HepG2 (cell line): ENCODE measurements around the gene SMARCA5. TPM values are rescaled to one million over a fixed set of nuclear protein-coding genes. Genes with fewer than 3 reads are reported as not detected.

Experiments used
- CBFB ChIP-seq: sonication (generic); formaldehyde crosslinking; IDR thresholded peaks from 2 replicates; pipeline ENCODE4 v1.4.0; 2020; ENCODE audit warnings: missing genetic modification reagents
- KLF11 ChIP-seq: IDR thresholded peaks from 2 replicates; pipeline ENCODE4 v1.6.1; 2016; ENCODE audit warnings: missing compliant biosample characterization
- MIER2 ChIP-seq: IDR thresholded peaks from 2 replicates; pipeline ENCODE4 v1.6.1; 2016; ENCODE audit warnings: missing biosample characterization, missing genetic modification reagents
- PHF20 ChIP-seq: sonication (generic); formaldehyde crosslinking; IDR thresholded peaks from 2 replicates; pipeline ENCODE4 v1.5.0; 2020; ENCODE audit warnings: mild to moderate bottlenecking, missing genetic modification reagents
- ZFP1 ChIP-seq: IDR thresholded peaks from 2 replicates; pipeline ENCODE4 v1.6.1; 2016
- ZNF451 ChIP-seq: sonication (generic); formaldehyde crosslinking; IDR thresholded peaks from 2 replicates; pipeline ENCODE4 v1.5.0; 2020; ENCODE audit warnings: mild to moderate bottlenecking, missing genetic modification reagents
- ZNF766 ChIP-seq: sonication (generic); formaldehyde crosslinking; IDR thresholded peaks from 2 replicates; pipeline ENCODE4 v1.5.0; 2020; ENCODE audit warnings: missing genetic modification reagents, borderline replicate concordance
- ZNF773 ChIP-seq: sonication (generic); formaldehyde crosslinking; IDR thresholded peaks from 2 replicates; pipeline ENCODE4 v1.4.0; 2020; ENCODE audit warnings: missing genetic modification reagents, borderline replicate concordance
- polyA plus RNA-seq, 8 experiments: library from polyadenylated mRNA; depleted of rRNA in 3 of 8; stranded (reverse) in 7 of 8; unstranded in 1 of 8; fragments of >200 nt; fragmentation: Illumina TruSeq in 4 of 8; extraction: Trizol in 4 of 8; gene quantifications; 2 replicates each; pipeline versions ENCODE4 v1.2.1 to v1.2.3, GENCODE V29; 2011 to 2016; ENCODE audit warnings: low read depth in 4 of 8, missing spikeins in 1 of 8, mixed read lengths in 1 of 8; ENCODE audit not compliant: insufficient read depth in 1 of 8
- total RNA-seq, 5 experiments: library from RNA; depleted of rRNA; stranded (reverse); fragments of >200 nt; fragmentation: Illumina TruSeq; extraction: Trizol; gene quantifications; 2 replicates each; pipeline ENCODE4 v1.2.3, GENCODE V29; 2016; ENCODE audit warnings: low read depth in 1 of 5
- TF ChIP-seq, protein P1 (sequence below): sonication (generic); formaldehyde crosslinking; IDR thresholded peaks from 2 replicates; pipeline ENCODE4 v1.5.0; 2020; ENCODE audit warnings: mild to moderate bottlenecking, missing genetic modification reagents, borderline replicate concordance
- TF ChIP-seq, protein P2 (sequence below): sonication (generic); formaldehyde crosslinking; IDR thresholded peaks from 2 replicates; pipeline ENCODE4 v1.5.1; 2020; ENCODE audit warnings: mild to moderate bottlenecking, moderate library complexity, missing genetic modification reagents
- TF ChIP-seq, protein P3 (sequence below): sonication (generic); formaldehyde crosslinking; conservative IDR thresholded peaks from 2 replicates; pipeline ENCODE4 v1.8.0; 2022; ENCODE audit warnings: mild to moderate bottlenecking, moderate library complexity, missing genetic modification reagents
- TF ChIP-seq, protein P4 (sequence below): sonication (generic); formaldehyde crosslinking; IDR thresholded peaks from 2 replicates; pipeline ENCODE4 v1.4.0; 2020; ENCODE audit warnings: missing genetic modification reagents, borderline replicate concordance

The SMARCA5 gene
- total and polyA plus RNA-seq, 2 of the 13 experiments (the other 11 are each of a cell fraction or from before 2014, with no cell fraction given) = 7.0 to 37.5 TPM

DNA sequence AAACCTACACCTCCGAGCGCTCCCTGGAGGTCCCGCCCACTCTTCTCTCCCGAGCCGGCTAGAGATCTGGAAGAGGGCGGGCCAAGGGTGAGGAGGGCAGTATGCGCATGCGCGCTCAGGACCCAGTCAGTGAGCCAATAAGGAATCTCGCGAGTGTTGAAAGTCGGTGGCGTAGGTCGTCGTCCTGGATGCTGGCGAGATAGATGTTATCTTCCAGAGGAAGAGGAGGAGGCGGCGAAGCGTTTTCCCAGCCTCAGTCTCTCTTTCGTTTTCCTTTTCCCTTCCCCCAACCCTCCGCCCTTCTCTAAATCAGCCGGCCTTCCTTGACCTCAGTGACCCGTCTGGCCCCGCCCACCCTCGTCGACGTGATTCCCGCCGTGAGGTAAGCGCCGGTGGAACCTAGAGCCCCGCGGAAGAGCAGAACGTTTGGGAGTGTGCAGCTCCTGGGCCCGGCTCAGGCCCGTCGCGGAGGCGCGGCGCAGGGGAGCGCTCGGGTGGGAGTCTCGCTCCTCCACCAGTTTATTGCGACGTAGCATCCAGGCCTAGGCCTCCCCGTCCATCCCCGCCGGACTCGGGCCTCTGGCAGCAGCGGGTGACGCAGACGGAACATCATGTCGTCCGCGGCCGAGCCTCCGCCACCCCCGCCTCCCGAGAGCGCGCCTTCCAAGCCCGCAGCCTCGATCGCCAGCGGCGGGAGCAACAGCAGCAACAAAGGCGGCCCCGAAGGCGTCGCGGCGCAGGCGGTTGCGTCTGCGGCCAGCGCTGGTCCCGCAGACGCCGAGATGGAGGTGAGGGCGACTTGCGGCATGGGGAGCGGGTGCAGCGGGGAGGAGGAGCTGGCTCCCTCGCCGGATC lies at the start of gene SMARCA5 (continued):
- TF ChIP-seq, protein P1, sequence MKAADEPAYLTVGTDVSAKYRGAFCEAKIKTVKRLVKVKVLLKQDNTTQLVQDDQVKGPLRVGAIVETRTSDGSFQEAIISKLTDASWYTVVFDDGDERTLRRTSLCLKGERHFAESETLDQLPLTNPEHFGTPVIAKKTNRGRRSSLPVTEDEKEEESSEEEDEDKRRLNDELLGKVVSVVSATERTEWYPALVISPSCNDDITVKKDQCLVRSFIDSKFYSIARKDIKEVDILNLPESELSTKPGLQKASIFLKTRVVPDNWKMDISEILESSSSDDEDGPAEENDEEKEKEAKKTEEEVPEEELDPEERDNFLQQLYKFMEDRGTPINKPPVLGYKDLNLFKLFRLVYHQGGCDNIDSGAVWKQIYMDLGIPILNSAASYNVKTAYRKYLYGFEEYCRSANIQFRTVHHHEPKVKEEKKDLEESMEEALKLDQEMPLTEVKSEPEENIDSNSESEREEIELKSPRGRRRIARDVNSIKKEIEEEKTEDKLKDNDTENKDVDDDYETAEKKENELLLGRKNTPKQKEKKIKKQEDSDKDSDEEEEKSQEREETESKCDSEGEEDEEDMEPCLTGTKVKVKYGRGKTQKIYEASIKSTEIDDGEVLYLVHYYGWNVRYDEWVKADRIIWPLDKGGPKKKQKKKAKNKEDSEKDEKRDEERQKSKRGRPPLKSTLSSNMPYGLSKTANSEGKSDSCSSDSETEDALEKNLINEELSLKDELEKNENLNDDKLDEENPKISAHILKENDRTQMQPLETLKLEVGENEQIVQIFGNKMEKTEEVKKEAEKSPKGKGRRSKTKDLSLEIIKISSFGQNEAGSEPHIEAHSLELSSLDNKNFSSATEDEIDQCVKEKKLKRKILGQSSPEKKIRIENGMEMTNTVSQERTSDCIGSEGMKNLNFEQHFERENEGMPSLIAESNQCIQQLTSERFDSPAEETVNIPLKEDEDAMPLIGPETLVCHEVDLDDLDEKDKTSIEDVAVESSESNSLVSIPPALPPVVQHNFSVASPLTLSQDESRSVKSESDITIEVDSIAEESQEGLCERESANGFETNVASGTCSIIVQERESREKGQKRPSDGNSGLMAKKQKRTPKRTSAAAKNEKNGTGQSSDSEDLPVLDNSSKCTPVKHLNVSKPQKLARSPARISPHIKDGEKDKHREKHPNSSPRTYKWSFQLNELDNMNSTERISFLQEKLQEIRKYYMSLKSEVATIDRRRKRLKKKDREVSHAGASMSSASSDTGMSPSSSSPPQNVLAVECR = peak; percentile 90
- TF ChIP-seq, protein P2, sequence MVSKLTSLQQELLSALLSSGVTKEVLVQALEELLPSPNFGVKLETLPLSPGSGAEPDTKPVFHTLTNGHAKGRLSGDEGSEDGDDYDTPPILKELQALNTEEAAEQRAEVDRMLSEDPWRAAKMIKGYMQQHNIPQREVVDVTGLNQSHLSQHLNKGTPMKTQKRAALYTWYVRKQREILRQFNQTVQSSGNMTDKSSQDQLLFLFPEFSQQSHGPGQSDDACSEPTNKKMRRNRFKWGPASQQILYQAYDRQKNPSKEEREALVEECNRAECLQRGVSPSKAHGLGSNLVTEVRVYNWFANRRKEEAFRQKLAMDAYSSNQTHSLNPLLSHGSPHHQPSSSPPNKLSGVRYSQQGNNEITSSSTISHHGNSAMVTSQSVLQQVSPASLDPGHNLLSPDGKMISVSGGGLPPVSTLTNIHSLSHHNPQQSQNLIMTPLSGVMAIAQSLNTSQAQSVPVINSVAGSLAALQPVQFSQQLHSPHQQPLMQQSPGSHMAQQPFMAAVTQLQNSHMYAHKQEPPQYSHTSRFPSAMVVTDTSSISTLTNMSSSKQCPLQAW (CRISPR knock-in tag) = peak; percentile 13; the same call in 1 of the 2 replicates
- TF ChIP-seq ZFP1 (CRISPR knock-in tag) = no peak
- TF ChIP-seq CBFB (CRISPR knock-in tag) = 0 out of 2 replicates have a peak, but pooled peaks have one; percentile 31
- no peak for TF ChIP-seq MIER2 (CRISPR knock-in tag)
- TF ChIP-seq, protein P3, sequence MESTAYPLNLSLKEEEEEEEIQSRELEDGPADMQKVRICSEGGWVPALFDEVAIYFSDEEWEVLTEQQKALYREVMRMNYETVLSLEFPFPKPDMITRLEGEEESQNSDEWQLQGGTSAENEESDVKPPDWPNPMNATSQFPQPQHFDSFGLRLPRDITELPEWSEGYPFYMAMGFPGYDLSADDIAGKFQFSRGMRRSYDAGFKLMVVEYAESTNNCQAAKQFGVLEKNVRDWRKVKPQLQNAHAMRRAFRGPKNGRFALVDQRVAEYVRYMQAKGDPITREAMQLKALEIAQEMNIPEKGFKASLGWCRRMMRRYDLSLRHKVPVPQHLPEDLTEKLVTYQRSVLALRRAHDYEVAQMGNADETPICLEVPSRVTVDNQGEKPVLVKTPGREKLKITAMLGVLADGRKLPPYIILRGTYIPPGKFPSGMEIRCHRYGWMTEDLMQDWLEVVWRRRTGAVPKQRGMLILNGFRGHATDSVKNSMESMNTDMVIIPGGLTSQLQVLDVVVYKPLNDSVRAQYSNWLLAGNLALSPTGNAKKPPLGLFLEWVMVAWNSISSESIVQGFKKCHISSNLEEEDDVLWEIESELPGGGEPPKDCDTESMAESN (CRISPR knock-in tag) = peak; percentile 28; the same call in 1 of the 2 replicates
- no peak for TF ChIP-seq KLF11 (CRISPR knock-in tag)
- TF ChIP-seq, protein P4, sequence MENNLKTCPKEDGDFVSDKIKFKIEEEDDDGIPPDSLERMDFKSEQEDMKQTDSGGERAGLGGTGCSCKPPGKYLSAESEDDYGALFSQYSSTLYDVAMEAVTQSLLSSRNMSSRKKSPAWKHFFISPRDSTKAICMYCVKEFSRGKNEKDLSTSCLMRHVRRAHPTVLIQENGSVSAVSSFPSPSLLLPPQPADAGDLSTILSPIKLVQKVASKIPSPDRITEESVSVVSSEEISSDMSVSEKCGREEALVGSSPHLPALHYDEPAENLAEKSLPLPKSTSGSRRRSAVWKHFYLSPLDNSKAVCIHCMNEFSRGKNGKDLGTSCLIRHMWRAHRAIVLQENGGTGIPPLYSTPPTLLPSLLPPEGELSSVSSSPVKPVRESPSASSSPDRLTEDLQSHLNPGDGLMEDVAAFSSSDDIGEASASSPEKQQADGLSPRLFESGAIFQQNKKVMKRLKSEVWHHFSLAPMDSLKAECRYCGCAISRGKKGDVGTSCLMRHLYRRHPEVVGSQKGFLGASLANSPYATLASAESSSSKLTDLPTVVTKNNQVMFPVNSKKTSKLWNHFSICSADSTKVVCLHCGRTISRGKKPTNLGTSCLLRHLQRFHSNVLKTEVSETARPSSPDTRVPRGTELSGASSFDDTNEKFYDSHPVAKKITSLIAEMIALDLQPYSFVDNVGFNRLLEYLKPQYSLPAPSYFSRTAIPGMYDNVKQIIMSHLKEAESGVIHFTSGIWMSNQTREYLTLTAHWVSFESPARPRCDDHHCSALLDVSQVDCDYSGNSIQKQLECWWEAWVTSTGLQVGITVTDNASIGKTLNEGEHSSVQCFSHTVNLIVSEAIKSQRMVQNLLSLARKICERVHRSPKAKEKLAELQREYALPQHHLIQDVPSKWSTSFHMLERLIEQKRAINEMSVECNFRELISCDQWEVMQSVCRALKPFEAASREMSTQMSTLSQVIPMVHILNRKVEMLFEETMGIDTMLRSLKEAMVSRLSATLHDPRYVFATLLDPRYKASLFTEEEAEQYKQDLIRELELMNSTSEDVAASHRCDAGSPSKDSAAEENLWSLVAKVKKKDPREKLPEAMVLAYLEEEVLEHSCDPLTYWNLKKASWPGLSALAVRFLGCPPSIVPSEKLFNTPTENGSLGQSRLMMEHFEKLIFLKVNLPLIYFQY (CRISPR knock-in tag) = peak; percentile 42; the same call in 1 of the 2 replicates
- 0 out of 2 replicates have a peak, but pooled peaks have one; percentile 28 for TF ChIP-seq ZNF451 (CRISPR knock-in tag)
- no peak for TF ChIP-seq ZNF766
- TF ChIP-seq PHF20 (CRISPR knock-in tag) = peak; percentile 57
- no peak for TF ChIP-seq ZNF773 (CRISPR knock-in tag)
